Central memory CD8-positive, alpha-beta T cell (primary cell): ENCODE data around the gene CCDC92.
"Not testable (repeated sequence)": the region's sequence is repeated elsewhere in the genome, so short reads cannot be mapped to it uniquely, and the experiment has no call there.

Experiments used
- ATAC-seq: fragments of 150-1000 bp; cut with Tn5 transposase; replicated peaks from 2 replicates; pipeline ENCODE4 v1.10.0; 2022; ENCODE audit warnings: mild to moderate bottlenecking, moderate FRiP score, moderate number of reproducible peaks; ENCODE audit not compliant: poor library complexity, severe bottlenecking; ENCODE audit errors: extremely low read depth
- DNase-seq, 2 donors: peaks; one replicate each; pipeline ENCODE4 v3.0.0; 2021; ENCODE audit warnings: low spot score in 2 of 2
- H3K27ac Mint-ChIP-seq: one replicate; pipeline ENCODE4 v1.8.0; 2022; ENCODE audit warnings: low read depth, mild to moderate bottlenecking, moderate library complexity, mixed read lengths
- H3K27me3 Mint-ChIP-seq: one replicate; pipeline ENCODE4 v1.8.0; 2022; ENCODE audit warnings: mixed read lengths
- H3K36me3 Mint-ChIP-seq: one replicate; pipeline ENCODE4 v1.8.0; 2022; ENCODE audit warnings: mild to moderate bottlenecking, moderate library complexity, mixed read lengths; ENCODE audit not compliant: insufficient read depth
- H3K4me1 Mint-ChIP-seq: one replicate; pipeline ENCODE4 v1.8.0; 2022; ENCODE audit warnings: mixed read lengths
- H3K4me3 Mint-ChIP-seq: one replicate; pipeline ENCODE4 v1.8.0; 2022; ENCODE audit warnings: mild to moderate bottlenecking, moderate library complexity, mixed read lengths
- H3K9me3 Mint-ChIP-seq: one replicate; pipeline ENCODE4 v1.8.0; 2022; ENCODE audit warnings: mixed read lengths

Gene CCDC92

DNA sequence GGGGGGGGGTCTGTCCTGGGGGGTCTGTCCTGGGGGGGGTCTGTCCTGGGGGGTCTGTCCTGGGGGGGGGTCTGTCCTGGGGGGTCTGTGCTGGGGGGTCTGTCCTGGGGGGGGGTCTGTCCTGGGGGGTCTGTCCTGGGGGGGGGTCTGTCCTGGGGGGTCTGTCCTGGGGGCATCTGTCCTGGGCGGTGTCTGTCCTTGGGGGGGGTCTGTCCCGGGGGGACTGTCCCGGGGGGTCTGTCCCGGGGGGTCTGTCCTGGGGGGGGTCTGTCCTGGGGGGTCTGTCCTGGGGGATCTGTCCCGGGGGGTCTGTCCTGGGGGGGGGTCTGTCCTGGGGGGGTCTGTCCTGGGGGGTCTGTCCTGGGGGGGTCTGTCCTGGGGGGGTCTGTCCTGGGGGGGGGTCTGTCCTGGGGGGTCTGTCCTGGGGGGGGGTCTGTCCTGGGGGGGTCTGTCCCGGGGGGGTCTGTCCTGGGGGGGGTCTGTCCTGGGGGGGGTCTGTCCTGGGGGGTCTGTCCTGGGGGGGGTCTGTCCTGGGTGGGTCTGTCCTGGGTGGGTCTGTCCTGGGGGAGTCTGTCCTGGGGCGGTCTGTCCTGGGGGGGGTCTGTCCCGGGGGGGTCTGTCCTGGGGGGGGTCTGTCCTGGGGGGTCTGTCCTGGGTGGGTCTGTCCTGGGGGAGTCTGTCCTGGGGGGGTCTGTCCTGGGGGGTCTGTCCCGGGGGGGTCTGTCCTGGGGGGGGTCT lies 60.8 kb downstream of the CCDC92 start:
- not testable (repeated sequence) for H3K27ac Mint-ChIP-seq, H3K36me3 Mint-ChIP-seq, H3K9me3 Mint-ChIP-seq, DNase-seq, ATAC-seq, H3K4me3 Mint-ChIP-seq, H3K27me3 Mint-ChIP-seq
- peaks cover 12% of the 10 kb centered on the region for H3K4me1 Mint-ChIP-seq

- no peaks in the 10 kb centered on the region for H3K9me3 Mint-ChIP-seq
- H3K4me1 Mint-ChIP-seq = peaks cover 6% of the 10 kb centered on the region
- H3K4me3 Mint-ChIP-seq = no peak overlapping the region
- H3K27ac Mint-ChIP-seq = peak overlapping the region; percentile 57
- ATAC-seq (no peak), DNase-seq (no peak)
- H3K36me3 Mint-ChIP-seq = peaks cover 1% of the 10 kb centered on the region
- no peaks in the 10 kb centered on the region for H3K27me3 Mint-ChIP-seq
Measured at GRCh38 chr12:123910761-123911193, 61.9 kb downstream of the CCDC92 start.

DNA sequence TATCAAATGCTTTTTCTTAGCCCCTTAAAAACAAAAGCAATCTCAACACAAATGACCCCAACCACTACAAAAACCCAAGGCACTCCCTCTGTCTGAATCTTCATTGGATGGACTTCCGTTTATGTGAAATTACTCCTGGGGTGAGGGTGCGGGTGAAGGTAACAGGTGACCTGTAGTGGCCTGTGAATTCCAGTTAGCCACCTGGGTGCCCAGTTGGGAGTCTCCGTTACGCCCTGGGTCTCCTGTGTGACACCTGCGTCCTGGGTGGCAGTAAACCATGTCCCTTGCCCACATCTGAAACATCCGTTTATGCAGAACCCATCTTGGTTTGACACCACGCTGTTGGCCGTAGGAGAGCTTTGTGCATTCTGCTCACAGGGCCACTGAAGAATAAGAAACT lies 62.6 kb downstream of the CCDC92 start:
- H3K27ac Mint-ChIP-seq = no peak overlapping the region
- H3K27me3 Mint-ChIP-seq = peaks cover 6% of the 10 kb centered on the region
- no peaks in the 10 kb centered on the region for H3K9me3 Mint-ChIP-seq
- peaks cover 1% of the 10 kb centered on the region for H3K36me3 Mint-ChIP-seq
- no peak for DNase-seq
- peaks cover 13% of the 10 kb centered on the region for H3K4me1 Mint-ChIP-seq
- no peak for ATAC-seq
- H3K4me3 Mint-ChIP-seq = no peak overlapping the region

DNA sequence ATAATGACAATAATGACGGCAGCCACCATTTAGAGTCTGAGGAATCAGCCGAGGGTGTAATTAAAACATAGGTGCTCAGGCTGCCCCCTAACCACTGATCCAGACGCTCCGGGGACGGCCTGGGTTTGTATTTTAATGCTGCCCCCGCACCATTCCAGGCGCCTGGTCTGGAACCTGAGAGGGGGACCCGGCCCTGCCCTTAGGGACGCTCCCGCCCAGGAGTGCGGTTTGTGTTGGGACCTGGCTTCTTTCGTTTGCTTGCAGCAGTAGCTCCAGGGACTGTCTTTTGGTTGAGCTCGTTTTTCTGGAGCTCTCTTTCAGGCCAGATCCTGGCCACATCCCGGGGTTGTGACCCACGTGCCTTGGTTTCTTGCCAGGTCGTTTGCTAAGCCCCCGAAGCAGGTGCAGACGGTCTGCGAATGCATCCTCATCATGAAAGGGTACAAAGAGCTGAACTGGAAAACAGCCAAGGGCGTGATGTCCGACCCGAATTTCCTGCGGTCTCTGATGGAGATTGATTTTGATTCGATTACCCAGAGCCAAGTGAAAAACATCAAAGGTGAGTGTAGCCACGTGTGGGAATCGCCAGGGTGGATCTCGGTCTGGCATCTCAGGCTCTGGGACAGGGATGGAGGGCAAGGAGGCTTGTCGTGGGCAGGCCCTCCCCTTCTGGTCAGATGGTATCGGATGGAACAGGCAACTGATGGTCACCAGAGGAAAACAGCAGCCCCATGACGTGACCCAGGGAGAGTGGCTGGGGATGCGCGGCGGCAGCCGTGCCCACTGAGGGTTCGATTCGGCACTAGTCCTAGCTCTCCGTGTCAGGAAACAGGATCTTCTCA lies 63.5 kb downstream of the CCDC92 start:
- H3K27ac Mint-ChIP-seq = peak overlapping the region; percentile 87
- ATAC-seq = no peak

DNA sequence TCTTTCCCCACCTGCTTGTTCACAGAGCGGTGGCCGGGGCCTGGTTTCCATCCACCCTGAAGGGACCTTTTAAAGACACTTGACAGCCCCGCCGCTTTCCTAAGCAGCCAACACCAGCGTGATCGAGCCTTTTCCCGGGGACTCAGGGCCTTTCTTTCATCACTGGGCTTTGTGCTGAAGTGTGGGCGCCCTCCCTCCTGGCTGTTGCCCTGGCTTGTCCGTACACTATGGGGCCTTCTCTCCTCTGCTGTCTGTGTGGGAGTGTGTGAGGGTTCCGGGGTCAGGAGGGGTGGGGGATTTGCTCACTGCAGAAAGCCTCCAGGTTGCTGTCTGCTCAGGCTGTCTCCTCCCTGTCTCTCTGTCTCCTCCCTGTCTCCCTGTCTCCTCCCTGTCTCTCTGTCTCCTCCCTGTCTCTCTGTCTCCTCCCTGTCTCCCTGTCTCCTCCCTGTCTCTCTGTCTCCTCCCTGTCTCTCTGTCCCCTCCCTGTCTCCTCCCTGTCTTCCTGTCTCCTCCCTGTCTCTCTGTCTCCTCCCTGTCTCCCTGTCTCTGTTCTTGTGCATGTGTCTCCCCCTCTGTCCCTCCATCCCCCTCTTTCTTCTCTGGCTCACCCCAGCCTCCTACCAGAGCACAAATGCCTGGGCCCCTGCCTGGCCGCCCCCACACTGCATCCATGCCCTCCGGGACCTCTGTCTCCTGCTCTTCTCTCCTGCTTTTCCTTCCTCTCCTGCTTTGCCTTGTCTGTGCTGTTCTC lies 64.7 kb downstream of the CCDC92 start:
- H3K36me3 Mint-ChIP-seq = peaks cover 1% of the 10 kb centered on the region
- no peak for DNase-seq
- H3K27ac Mint-ChIP-seq = peak overlapping the region; percentile 87
- no peaks in the 10 kb centered on the region for H3K9me3 Mint-ChIP-seq
- H3K4me3 Mint-ChIP-seq = no peak overlapping the region
- no peak for ATAC-seq
- H3K27me3 Mint-ChIP-seq = peaks cover 22% of the 10 kb centered on the region
- H3K4me1 Mint-ChIP-seq = peaks cover 14% of the 10 kb centered on the region

More for the DNA sequence above, 63.5 kb downstream of the CCDC92 start:
- Mint-ChIP-seq H3K36me3 (peaks cover 1% of the 10 kb centered on the region), H3K4me3 (no peak overlapping the region), H3K9me3 (no peaks in the 10 kb centered on the region), H3K27me3 (peaks cover 14% of the 10 kb centered on the region), H3K4me1 (peaks cover 14% of the 10 kb centered on the region)
- DNase-seq = no peak

- Mint-ChIP-seq H3K4me1 (peaks cover 14% of the 10 kb centered on the region), H3K27ac (no peak overlapping the region), H3K4me3 (no peak overlapping the region), H3K27me3 (peaks cover 32% of the 10 kb centered on the region), H3K9me3 (no peaks in the 10 kb centered on the region), H3K36me3 (no peaks in the 10 kb centered on the region)
- no peak for ATAC-seq
- no peak for DNase-seq
Measured at GRCh38 chr12:123906711-123907420, 65.8 kb downstream of the CCDC92 start.

DNA sequence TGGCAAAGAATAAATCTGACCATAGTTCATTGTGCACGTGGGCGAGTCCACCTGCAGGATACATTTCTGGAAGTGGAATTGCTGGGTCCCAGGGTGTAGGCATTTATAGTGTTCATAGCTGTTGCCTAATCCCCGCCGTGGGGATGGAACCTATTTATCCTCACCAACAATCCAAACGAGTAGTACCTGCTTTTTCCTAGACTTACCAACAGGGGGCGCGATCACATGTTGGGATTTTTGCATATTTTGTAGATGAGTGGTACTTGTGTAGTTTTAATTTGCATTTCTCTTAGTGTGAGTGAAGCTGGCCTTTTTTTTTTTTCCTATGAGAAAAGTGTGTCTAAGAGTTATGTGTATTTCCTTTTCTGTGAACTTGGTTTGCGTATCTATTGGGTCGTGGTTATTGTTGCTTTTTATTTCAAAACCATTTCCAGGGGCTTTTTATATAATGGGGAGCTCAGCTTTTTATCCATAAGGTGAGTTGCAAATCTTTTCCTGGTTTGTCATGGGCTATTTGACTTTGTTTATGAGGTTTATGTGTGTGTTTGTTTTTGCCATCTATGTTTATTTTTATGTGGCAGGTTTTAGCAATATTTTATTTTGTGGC lies 67.2 kb downstream of the CCDC92 start:
- H3K9me3 Mint-ChIP-seq = no peaks in the 10 kb centered on the region
- H3K27me3 Mint-ChIP-seq = peaks cover 46% of the 10 kb centered on the region
- H3K27ac Mint-ChIP-seq = no peak overlapping the region
- H3K36me3 Mint-ChIP-seq = peaks cover 1% of the 10 kb centered on the region
- no peak overlapping the region for H3K4me3 Mint-ChIP-seq
- peak; percentile 54 to 57 for DNase-seq
- peaks cover 13% of the 10 kb centered on the region for H3K4me1 Mint-ChIP-seq
- no peak for ATAC-seq

GRCh38 chr12:123903301-123904065 lies 69.1 kb downstream of the CCDC92 start:
- Mint-ChIP-seq H3K27ac (no peak overlapping the region), H3K36me3 (peaks cover 1% of the 10 kb centered on the region), H3K9me3 (no peaks in the 10 kb centered on the region), H3K4me3 (no peak overlapping the region), H3K27me3 (peaks cover 64% of the 10 kb centered on the region), H3K4me1 (peaks cover 12% of the 10 kb centered on the region)
- no peak for ATAC-seq
- DNase-seq = no peak

DNA sequence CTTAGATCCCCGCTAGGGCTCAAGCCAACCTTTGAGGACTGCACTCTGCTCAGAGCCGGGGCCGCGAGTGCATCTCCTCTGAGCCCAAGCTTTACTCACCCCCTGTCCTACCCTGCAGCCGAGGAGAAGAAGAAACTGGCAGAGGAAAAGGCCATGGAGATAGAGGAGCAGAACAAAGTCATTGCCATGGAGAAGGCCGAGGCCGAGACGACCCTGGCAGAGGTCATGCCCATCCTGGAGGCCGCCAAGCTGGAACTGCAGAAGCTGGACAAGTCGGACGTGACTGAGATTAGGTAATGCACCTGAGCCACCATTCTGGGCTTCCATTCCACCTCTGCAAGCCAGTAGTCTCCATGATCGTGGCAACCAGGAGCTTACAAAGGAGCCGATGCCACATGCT lies 69.8 kb downstream of the CCDC92 start:
- H3K27me3 Mint-ChIP-seq = peaks cover 64% of the 10 kb centered on the region
- H3K27ac Mint-ChIP-seq = peak overlapping the region; percentile 64
- H3K36me3 Mint-ChIP-seq = peaks cover 1% of the 10 kb centered on the region
- peaks cover 12% of the 10 kb centered on the region for H3K4me1 Mint-ChIP-seq
- H3K4me3 Mint-ChIP-seq = no peak overlapping the region
- no peak for DNase-seq
- ATAC-seq = no peak
- no peaks in the 10 kb centered on the region for H3K9me3 Mint-ChIP-seq

GRCh38 chr12:123900871-123901376 lies 71.7 kb downstream of the CCDC92 start:
- Mint-ChIP-seq H3K4me3 (no peak overlapping the region), H3K27ac (no peak overlapping the region), H3K36me3 (peaks cover 1% of the 10 kb centered on the region), H3K9me3 (no peaks in the 10 kb centered on the region), H3K27me3 (peaks cover 64% of the 10 kb centered on the region), H3K4me1 (peaks cover 12% of the 10 kb centered on the region)
- DNase-seq (no peak), ATAC-seq (no peak)

- H3K9me3 Mint-ChIP-seq = no peaks in the 10 kb centered on the region
- H3K27ac Mint-ChIP-seq = no peak overlapping the region
- H3K4me3 Mint-ChIP-seq = no peak overlapping the region
- DNase-seq = no peak
- H3K4me1 Mint-ChIP-seq = peaks cover 5% of the 10 kb centered on the region
- peaks cover 52% of the 10 kb centered on the region for H3K27me3 Mint-ChIP-seq
- peaks cover 1% of the 10 kb centered on the region for H3K36me3 Mint-ChIP-seq
- no peak for ATAC-seq
Measured at GRCh38 chr12:123899368-123899767, 73.3 kb downstream of the CCDC92 start.
